H9 (cell line): ENCODE measurements around the gene HNRNPA3. TPM values are rescaled to one million over a fixed set of nuclear protein-coding genes. Genes with fewer than 3 reads are reported as not detected.
A peak's percentile ranks its signal among the peaks of the same experiment; 100 is the strongest.

Source experiments
- DNase-seq: peaks from one replicate; pipeline ENCODE4 v3.0.0-alpha.2; 2017
- H2AFZ ChIP-seq: one replicate; pipeline ENCODE4 v1.6.1; 2013; ENCODE audit warnings: mild to moderate bottlenecking, low read length, control low read depth, moderate library complexity
- H2AK5ac ChIP-seq: 2 replicates; pipeline ENCODE4 v1.6.1; 2013; ENCODE audit warnings: low read length, control low read depth, mixed read lengths; ENCODE audit not compliant: insufficient read length
- H2BK120ac ChIP-seq: one replicate; pipeline ENCODE4 v1.6.1; 2013; ENCODE audit warnings: low read depth, mild to moderate bottlenecking, low read length, control low read depth, inconsistent platforms; ENCODE audit not compliant: poor library complexity, severe bottlenecking
- H2BK12ac ChIP-seq: 2 replicates; pipeline ENCODE4 v1.6.1; 2013; ENCODE audit warnings: low read length, control low read depth, mixed read lengths, low read depth; ENCODE audit not compliant: insufficient read length
- H2BK15ac ChIP-seq: 2 replicates; pipeline ENCODE4 v1.6.1; 2013; ENCODE audit warnings: low read depth, low read length, control low read depth
- H2BK20ac ChIP-seq: one replicate; pipeline ENCODE4 v1.6.1; 2013; ENCODE audit warnings: low read depth, mild to moderate bottlenecking, low read length, control low read depth, inconsistent platforms; ENCODE audit not compliant: poor library complexity, severe bottlenecking
- H2BK5ac ChIP-seq: 2 replicates; pipeline ENCODE4 v1.6.1; 2013; ENCODE audit warnings: low read length, control low read depth, mixed read lengths; ENCODE audit not compliant: insufficient read length
- H3K14ac ChIP-seq: 2 replicates; pipeline ENCODE4 v1.6.1; 2013; ENCODE audit warnings: low read length, control low read depth; ENCODE audit not compliant: insufficient read depth
- H3K18ac ChIP-seq: 2 replicates; pipeline ENCODE4 v1.6.1; 2013; ENCODE audit warnings: low read depth, mild to moderate bottlenecking, mixed read lengths, low read length, control low read depth; ENCODE audit not compliant: insufficient read length
- H3K23ac ChIP-seq: 2 replicates; pipeline ENCODE4 v1.6.1; 2013; ENCODE audit warnings: low read length, control low read depth, mixed read lengths, low read depth; ENCODE audit not compliant: insufficient read length
- H3K23me2 ChIP-seq: 2 replicates; pipeline ENCODE4 v1.6.1; 2013; ENCODE audit warnings: low read depth, mild to moderate bottlenecking, mixed read lengths, low read length, control low read depth; ENCODE audit not compliant: insufficient read length, poor library complexity, severe bottlenecking
- H3K27ac ChIP-seq: 2 replicates; pipeline ENCODE4 v1.5.1; 2013; ENCODE audit warnings: low read length, control low read depth, mixed read lengths, low read depth; ENCODE audit not compliant: insufficient read length
- H3K27me3 ChIP-seq: 2 replicates; pipeline ENCODE4 v1.6.1; 2013; ENCODE audit warnings: low read length, control low read depth, inconsistent platforms; ENCODE audit not compliant: insufficient read depth
- H3K4ac ChIP-seq: 2 replicates; pipeline ENCODE4 v1.6.1; 2013; ENCODE audit warnings: low read depth, mild to moderate bottlenecking, control low read depth, inconsistent platforms, low read length, moderate library complexity
- H3K4me1 ChIP-seq: 2 replicates; pipeline ENCODE4 v1.6.1; 2013; ENCODE audit warnings: low read length, control low read depth, inconsistent platforms; ENCODE audit not compliant: insufficient read depth
- H3K4me2 ChIP-seq: 2 replicates; pipeline ENCODE4 v1.6.1; 2013; ENCODE audit warnings: low read length, control low read depth, mixed read lengths; ENCODE audit not compliant: insufficient read length, insufficient read depth
- H3K56ac ChIP-seq: 2 replicates; pipeline ENCODE4 v1.6.1; 2013; ENCODE audit warnings: low read depth, mild to moderate bottlenecking, mixed read lengths, low read length, control low read depth; ENCODE audit not compliant: insufficient read length
- H3K79me1 ChIP-seq: 2 replicates; pipeline ENCODE4 v1.6.1; 2013; ENCODE audit warnings: low read depth, mild to moderate bottlenecking, moderate library complexity, low read length, control low read depth, inconsistent platforms; ENCODE audit not compliant: insufficient read depth, poor library complexity, severe bottlenecking
- H3K79me2 ChIP-seq: 2 replicates; pipeline ENCODE4 v1.6.1; 2013; ENCODE audit warnings: low read length, control low read depth, inconsistent platforms; ENCODE audit not compliant: insufficient read depth
- H3K9ac ChIP-seq: 2 replicates; pipeline ENCODE4 v1.6.1; 2013; ENCODE audit warnings: low read length, control low read depth, mixed read lengths; ENCODE audit not compliant: insufficient read length; ENCODE audit errors: extremely low read depth
- H3K9me3 ChIP-seq: one replicate; pipeline ENCODE4 v1.6.1; 2013; ENCODE audit warnings: low read depth, low read length, inconsistent platforms; ENCODE audit not compliant: control insufficient read depth
- H3T11ph ChIP-seq: one replicate; pipeline ENCODE4 v1.6.1; 2013; ENCODE audit warnings: mild to moderate bottlenecking, low read length, control low read depth, inconsistent platforms
- H4K20me1 ChIP-seq: one replicate; pipeline ENCODE4 v1.6.1; 2013; ENCODE audit not compliant: control insufficient read depth, insufficient read length, insufficient read depth
- H4K5ac ChIP-seq: 2 replicates; pipeline ENCODE4 v1.6.1; 2013; ENCODE audit warnings: low read depth, mild to moderate bottlenecking, mixed read lengths, low read length, control low read depth; ENCODE audit not compliant: insufficient read length
- H4K8ac ChIP-seq: replicated peaks from 2 replicates; pipeline ENCODE4 v1.6.1; 2013; ENCODE audit warnings: low read length, control low read depth, mixed read lengths, low read depth; ENCODE audit not compliant: insufficient read length
- H4K91ac ChIP-seq: 2 replicates; pipeline ENCODE4 v1.6.1; 2013; ENCODE audit warnings: low read depth, mild to moderate bottlenecking, moderate library complexity, mixed read lengths, low read length, control low read depth; ENCODE audit not compliant: insufficient read length
- H3K27ac Mint-ChIP-seq, 3 experiments: 2 replicates in 2 of 3; 3 replicates in 1 of 3; pipeline ENCODE4 v1.8.0; 2020 to 2021; ENCODE audit warnings: mixed read lengths in 3 of 3, mild to moderate bottlenecking in 1 of 3, moderate library complexity in 1 of 3
- H3K27me3 Mint-ChIP-seq: 2 replicates; pipeline ENCODE4 v1.8.0; 2021; ENCODE audit warnings: low read depth, mild to moderate bottlenecking, moderate library complexity, mixed read lengths
- H3K36me3 Mint-ChIP-seq, 3 experiments: 2 replicates in 2 of 3; 3 replicates in 1 of 3; pipeline ENCODE4 v1.8.0; 2020 to 2021; ENCODE audit warnings: low read depth in 3 of 3, mixed read lengths in 3 of 3; ENCODE audit not compliant: insufficient read depth in 1 of 3
- H3K4me1 Mint-ChIP-seq, 2 experiments: 2 replicates each; pipeline ENCODE4 v1.8.0; 2020; ENCODE audit warnings: mixed read lengths in 2 of 2
- H3K4me3 Mint-ChIP-seq, 2 experiments: 2 replicates in 1 of 2; 3 replicates in 1 of 2; pipeline ENCODE4 v1.8.0; 2020 to 2021; ENCODE audit warnings: mild to moderate bottlenecking in 2 of 2, mixed read lengths in 2 of 2, moderate library complexity in 1 of 2
- H3K9me3 Mint-ChIP-seq, 2 experiments: 2 replicates in 1 of 2; 3 replicates in 1 of 2; pipeline ENCODE4 v1.8.0; 2020; ENCODE audit warnings: mild to moderate bottlenecking in 2 of 2, mixed read lengths in 2 of 2, moderate library complexity in 1 of 2
- WGBS: extraction: QIAGEN DNeasy Blood & Tissue Kit; methylation state at CpG from one replicate; pipeline ENCODE4 v1.1.7; 2013; ENCODE audit warnings: missing lambda C conversion rate, low lambda C conversion rate, mixed read lengths; ENCODE audit not compliant: insufficient read length; ENCODE audit errors: extremely low coverage; 5-methylcytosine and 5-hydroxymethylcytosine counted together
- total RNA-seq: library from RNA; stranded (reverse); gene quantifications from 2 replicates; pipeline ENCODE4 v1.2.1, GENCODE V29; 2021
- TF ChIP-seq, protein P1 (sequence below): fragments of 200-600 bp; sonication (generic); conservative IDR thresholded peaks from 3 replicates; pipeline ENCODE4 v1.8.0; 2021; ENCODE audit warnings: antibody characterized with exemption, mild to moderate bottlenecking

The HNRNPA3 gene
- total RNA-seq, 1 experiment from 2014 or later = 405 TPM

DNA sequence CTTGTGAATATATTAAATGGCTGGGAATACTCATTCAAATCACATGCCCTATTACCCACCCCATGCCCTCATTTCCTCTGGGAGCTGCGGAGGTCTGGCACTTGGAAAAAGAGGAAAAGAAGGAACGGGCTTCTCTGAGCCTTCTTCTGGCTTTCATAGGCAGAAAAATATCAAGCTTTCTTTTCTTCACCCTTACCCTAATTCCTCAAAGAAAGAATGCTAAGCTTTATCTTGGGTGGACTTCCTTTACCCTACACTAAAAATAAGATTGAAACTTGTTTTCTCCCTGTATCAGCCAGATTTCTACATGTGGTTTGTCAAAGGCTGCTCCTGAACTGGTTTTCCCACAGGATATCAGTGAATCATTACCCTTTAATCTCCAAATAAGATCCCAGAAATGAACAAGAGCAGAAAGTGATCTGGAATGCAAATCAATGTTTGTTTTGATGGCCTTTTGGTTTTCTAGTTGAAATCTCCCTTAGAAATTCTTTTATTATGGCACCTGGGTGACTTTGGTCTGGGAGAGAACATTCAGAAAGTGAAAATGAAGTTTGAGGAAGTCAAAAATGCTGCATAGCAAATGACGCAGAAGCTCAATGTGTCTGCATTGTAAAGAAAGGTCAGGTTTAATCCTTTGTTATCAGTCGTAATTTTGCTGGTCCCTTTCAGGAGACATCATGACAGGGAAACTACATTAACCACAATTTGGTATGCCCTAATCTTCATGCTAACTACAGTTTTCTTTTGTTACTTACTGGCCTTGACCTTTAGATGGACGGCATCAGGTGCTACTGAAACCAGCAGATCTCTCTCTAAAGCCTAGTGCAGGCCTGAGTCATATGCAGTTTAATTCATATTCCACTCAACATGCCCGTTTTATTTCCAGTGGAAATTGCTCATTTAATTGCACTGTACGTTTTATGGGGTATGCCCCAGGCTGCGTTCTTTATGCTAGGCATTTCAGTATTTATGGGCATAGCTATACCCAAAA is 46.6 kb upstream of the HNRNPA3 start:
- Histone ChIP-seq H3K79me1 (no peaks in the 10 kb centered on the region), H3K14ac (no peak overlapping the region), H4K8ac (no peak overlapping the region), H3K23me2 (peaks cover 3% of the 10 kb centered on the region), H2AFZ (peak overlapping the region; percentile 18), H3K56ac (no peak overlapping the region), H3K9ac (no peak overlapping the region), H2AK5ac (no peak overlapping the region), H4K5ac (no peak overlapping the region), H4K91ac (no peak overlapping the region), H3K4me2 (no peak overlapping the region), H3K27me3 (no peaks in the 10 kb centered on the region), H3K4ac (no peak overlapping the region), H3K9me3 (no peaks in the 10 kb centered on the region), H3K27ac (no peak overlapping the region), H2BK12ac (no peak overlapping the region), H3K23ac (no peak overlapping the region), H3K18ac (no peak overlapping the region), H3K4me1 (peaks cover 7% of the 10 kb centered on the region), H3T11ph (peak overlapping the region; percentile 36), H2BK5ac (no peak overlapping the region), H2BK15ac (no peak overlapping the region), H3K79me2 (no peaks in the 10 kb centered on the region), H2BK120ac (no peak overlapping the region), H2BK20ac (no peak overlapping the region), H4K20me1 (no peaks in the 10 kb centered on the region)
- Mint-ChIP-seq H3K9me3 (no peaks in the 10 kb centered on the region), H3K36me3 (no peaks in the 10 kb centered on the region), H3K27ac (peak overlapping the region in 2 of 3 experiments; percentile 47 to 69; a peak in 2 of 7 replicates), H3K27me3 (no peaks in the 10 kb centered on the region), H3K4me1 (peaks cover 33 to 40% of the 10 kb centered on the region in 2 experiments), H3K4me3 (no peak overlapping the region)
- TF ChIP-seq, protein P1, sequence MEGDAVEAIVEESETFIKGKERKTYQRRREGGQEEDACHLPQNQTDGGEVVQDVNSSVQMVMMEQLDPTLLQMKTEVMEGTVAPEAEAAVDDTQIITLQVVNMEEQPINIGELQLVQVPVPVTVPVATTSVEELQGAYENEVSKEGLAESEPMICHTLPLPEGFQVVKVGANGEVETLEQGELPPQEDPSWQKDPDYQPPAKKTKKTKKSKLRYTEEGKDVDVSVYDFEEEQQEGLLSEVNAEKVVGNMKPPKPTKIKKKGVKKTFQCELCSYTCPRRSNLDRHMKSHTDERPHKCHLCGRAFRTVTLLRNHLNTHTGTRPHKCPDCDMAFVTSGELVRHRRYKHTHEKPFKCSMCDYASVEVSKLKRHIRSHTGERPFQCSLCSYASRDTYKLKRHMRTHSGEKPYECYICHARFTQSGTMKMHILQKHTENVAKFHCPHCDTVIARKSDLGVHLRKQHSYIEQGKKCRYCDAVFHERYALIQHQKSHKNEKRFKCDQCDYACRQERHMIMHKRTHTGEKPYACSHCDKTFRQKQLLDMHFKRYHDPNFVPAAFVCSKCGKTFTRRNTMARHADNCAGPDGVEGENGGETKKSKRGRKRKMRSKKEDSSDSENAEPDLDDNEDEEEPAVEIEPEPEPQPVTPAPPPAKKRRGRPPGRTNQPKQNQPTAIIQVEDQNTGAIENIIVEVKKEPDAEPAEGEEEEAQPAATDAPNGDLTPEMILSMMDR = no peak
- WGBS = no CpG with 5 or more reads among the region's 8 CpGs
- DNase-seq = no peak
